ENCODE results near the gene TMPRSS9.
"Not testable (repeated sequence)": the region's sequence is repeated elsewhere in the genome, so short reads cannot be mapped to it uniquely, and the experiment has no call there.

The TMPRSS9 gene

GRCh38 chr19:2395293-2395829, 35.3 kb downstream of the TMPRSS9 start:
- not testable (repeated sequence) for DNase-seq

- not testable (repeated sequence) for DNase-seq
Observed at GRCh38 chr19:2397173-2397572, 37.1 kb downstream of the TMPRSS9 start.

GRCh38 chr19:2398735-2399305, 38.8 kb downstream of the TMPRSS9 start:
- DNase-seq = no peak

GRCh38 chr19:2399582-2399981, 39.5 kb downstream of the TMPRSS9 start:
- no peak for DNase-seq

GRCh38 chr19:2408247-2408646, 48.2 kb downstream of the TMPRSS9 start:
- no peak for DNase-seq

- DNase-seq = no peak
Observed at GRCh38 chr19:2409352-2409912, 49.4 kb downstream of the TMPRSS9 start.

GRCh38 chr19:2410023-2410422, 50.0 kb downstream of the TMPRSS9 start:
- no peak for DNase-seq

- no peak for DNase-seq
Observed at GRCh38 chr19:2411709-2412108, 51.6 kb downstream of the TMPRSS9 start.

GRCh38 chr19:2412449-2412848, 52.4 kb downstream of the TMPRSS9 start:
- no peak for DNase-seq

GRCh38 chr19:2413159-2413558, 53.1 kb downstream of the TMPRSS9 start:
- no peak for DNase-seq

- no peak for DNase-seq
Observed at GRCh38 chr19:2413629-2414028, 53.6 kb downstream of the TMPRSS9 start.

- DNase-seq = no peak
Observed at GRCh38 chr19:2415281-2415972, 55.4 kb downstream of the TMPRSS9 start.

GRCh38 chr19:2415973-2416319, 55.9 kb downstream of the TMPRSS9 start:
- DNase-seq = no peak

GRCh38 chr19:2416321-2417097, 56.4 kb downstream of the TMPRSS9 start:
- no peak for DNase-seq

- DNase-seq = not testable (repeated sequence)
Observed at GRCh38 chr19:2417436-2417835, 57.4 kb downstream of the TMPRSS9 start.

- no peak for DNase-seq
Observed at GRCh38 chr19:2417881-2418406, 57.9 kb downstream of the TMPRSS9 start.

- DNase-seq = no peak
Observed at GRCh38 chr19:2419754-2420153, 59.7 kb downstream of the TMPRSS9 start.

- no peak for DNase-seq
Observed at GRCh38 chr19:2420490-2420889, 60.4 kb downstream of the TMPRSS9 start.

GRCh38 chr19:2421581-2422306, 61.7 kb downstream of the TMPRSS9 start:
- DNase-seq = no peak

- no peak for DNase-seq
Observed at GRCh38 chr19:2423071-2423914, 63.2 kb downstream of the TMPRSS9 start.

GRCh38 chr19:2423915-2424685, 64.0 kb downstream of the TMPRSS9 start:
- DNase-seq = no peak
